Activated CD8-positive, alpha-beta memory T cell treated with anti-CD3 and anti-CD28 coated beads, Interleukin-2, amount 50 U/mL, for 1 hour (primary cell): ENCODE results near the gene ATG10.
"Not testable (repeated sequence)": the region's sequence is repeated elsewhere in the genome, so short reads cannot be mapped to it uniquely, and the experiment has no call there.

ENCODE experiments used
- DNase-seq: peaks from one replicate; pipeline ENCODE4 v3.0.0-alpha.2; 2020; ENCODE audit errors: extremely low read depth

Gene ATG10

GRCh38 chr5:82119889-82120288, 148.1 kb downstream of the ATG10 start:
- no peak for DNase-seq

DNA sequence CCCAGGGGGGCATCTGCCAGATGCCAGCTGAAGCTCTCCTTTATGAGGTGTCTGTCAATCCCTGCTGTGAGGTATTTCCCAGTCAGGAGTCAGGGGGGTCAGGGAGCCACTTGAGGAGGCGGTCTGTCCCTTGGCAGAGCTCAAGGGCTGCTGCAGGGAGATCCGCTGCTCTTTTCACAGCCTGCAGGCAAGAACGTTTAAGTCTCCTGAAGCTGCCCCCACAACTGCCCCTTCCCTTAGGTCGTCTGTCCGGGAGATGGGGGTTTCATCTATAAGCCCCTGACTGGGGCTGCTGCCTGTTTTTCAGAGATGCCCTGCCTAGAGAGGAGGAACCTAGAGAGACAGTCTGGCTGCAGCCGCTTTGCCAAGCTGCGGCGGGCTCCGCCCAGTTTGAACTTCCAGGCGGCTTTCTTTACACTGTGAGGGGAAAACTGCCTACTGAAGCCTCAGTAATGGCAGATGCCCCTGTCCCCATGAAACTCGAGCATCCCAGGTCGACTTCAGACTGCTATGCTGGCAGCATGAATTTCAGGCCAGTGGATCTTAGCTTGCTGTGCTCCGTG, 158.0 kb downstream of the ATG10 start:
- DNase-seq: no peak

DNA sequence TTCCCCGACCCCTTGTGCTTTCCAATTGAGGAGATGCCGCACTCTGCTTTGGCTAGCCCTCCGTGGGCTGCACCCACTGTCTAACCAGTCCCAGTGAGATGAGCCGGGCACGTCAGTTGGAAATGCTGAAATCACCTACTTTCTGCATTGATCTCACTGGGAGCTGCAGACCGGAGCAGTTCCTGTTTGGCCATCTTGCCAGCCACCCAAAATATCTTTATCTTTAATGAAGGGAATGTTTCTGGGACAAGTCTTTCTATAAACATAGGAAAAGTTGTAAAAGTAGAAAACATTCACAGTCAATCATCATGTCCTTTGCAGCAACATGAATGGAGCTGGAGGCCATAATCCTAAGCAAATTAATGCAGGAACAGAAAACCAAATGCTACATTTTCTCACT, 158.8 kb downstream of the ATG10 start:
- DNase-seq: no peak

DNA sequence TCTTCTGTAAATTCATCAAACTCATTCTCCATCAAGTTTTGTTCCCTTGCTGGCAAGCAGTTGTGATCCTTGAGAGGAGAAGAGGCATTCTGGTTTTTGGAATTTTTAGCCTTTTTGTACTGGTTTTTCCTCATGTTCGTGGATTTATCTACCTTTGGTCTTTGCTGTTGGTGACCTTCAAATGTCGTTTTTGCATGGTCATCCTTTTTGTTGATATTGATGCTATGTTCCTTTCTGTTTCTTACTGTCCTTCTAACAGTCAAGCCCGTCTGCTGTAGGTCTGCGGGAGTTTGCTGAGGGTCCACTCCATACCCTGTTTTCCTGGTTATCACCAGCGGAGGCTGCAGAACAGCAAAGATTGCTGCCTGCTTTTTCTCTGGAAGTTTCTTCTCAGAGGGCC, 165.4 kb downstream of the ATG10 start:
- no peak for DNase-seq

DNA sequence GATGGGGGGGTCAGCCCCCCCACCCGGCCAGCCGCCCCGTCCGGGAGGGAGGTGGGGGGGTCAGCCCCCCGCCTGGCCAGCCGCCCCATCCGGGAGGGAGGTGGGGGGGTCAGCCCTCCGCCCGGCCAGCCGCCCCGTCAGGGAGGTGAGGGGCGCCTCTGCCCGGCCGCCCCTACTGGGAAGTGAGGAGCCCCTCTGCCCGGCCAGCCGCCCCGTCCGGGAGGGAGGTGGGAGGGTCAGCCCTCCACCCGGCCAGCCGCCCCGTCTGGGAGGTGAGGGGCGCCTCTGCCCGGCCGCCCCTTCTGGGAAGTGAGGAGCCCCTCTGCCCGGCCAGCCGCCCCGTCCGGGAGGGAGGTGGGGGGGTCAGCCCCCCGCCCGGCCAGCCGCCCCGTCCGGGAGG, 168.0 kb downstream of the ATG10 start:
- DNase-seq: not testable (repeated sequence)

GRCh38 chr5:82142217-82142841, 170.5 kb downstream of the ATG10 start:
- DNase-seq: no peak

- DNase-seq: no peak
These were observed 171.2 kb downstream of the ATG10 start for GRCh38 chr5:82142928-82143577.

GRCh38 chr5:82147860-82148573, 176.2 kb downstream of the ATG10 start:
- DNase-seq: no peak

DNA sequence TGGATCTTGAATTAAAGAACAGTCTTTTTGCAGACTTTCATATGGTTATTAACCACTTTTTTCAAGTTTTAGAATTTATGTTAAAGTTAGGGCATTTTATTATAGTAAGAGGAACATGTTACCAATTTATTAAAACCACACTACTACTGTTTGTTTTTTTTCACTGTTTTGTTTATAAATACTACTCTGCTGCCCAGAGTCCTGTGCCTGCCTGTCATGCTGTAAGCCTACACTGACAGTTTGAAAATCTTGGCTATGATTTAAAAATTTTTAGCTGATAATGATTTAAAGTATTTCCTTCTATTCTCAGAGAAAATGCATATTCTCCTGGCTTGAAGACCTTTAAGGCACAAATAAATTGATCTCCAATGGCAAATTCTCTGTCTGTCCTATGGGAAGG, 177.6 kb downstream of the ATG10 start:
- DNase-seq: no peak

DNA sequence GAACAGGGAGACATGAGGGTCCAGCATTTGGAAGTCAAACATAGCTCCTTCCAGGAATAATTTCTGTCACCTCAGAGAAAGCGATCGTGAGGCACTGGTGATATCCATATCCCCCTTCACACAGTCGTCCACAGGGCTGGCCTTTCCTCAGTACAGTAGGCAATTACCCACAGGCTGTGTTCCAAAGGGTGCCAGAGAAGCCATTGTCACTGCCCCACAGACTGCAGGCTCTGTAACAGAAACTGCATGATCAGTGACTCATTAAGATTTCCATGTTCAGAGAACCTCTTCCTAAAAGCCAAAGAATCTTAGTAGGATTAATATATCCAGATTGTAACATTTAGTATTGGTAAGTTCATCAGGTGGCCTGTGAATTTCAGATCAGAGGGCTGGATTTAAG, 178.7 kb downstream of the ATG10 start:
- DNase-seq: no peak

- DNase-seq: no peak
These were observed 179.4 kb downstream of the ATG10 start for GRCh38 chr5:82151204-82151603.

DNA sequence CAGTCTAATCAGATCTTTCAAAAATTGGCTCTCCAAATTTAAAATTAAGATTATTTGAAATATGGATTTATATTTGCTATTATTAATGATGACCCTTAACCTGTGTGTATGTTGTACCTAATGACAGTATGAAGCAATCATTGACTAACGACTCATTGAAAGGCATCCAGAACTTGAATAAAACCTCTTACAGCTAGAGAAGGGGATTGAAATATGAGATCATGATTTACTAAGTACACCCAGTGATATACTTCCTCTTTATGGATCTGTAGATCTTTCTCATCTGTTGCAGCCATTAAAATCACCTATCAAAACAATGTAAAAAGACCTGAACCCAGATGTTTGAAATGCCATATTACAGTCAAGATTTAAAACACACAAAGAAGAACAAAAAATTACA, 179.8 kb downstream of the ATG10 start:
- DNase-seq: no peak

- DNase-seq: no peak
These were observed 181.2 kb downstream of the ATG10 start for GRCh38 chr5:82152978-82153481.

- DNase-seq: no peak
These were observed 183.0 kb downstream of the ATG10 start for GRCh38 chr5:82154776-82155175.

DNA sequence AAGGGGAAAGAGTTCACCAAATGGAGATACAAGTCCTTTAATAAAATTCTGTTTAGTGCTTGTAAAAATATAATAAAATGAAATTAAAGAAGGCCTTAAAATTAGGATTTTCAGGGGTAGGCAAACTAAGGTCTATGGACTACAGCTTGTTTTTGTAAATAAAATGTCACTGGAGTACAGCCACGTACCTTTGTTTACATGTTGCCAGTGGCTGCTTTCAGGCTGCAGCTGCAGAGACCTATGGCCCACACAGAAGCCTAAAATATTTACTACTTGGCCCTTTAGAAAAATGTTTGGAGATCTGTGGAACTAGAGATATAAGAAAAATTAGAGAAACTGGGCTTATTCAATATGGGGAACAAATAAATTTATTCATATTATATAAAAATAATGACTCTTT, 183.5 kb downstream of the ATG10 start:
- no peak for DNase-seq

GRCh38 chr5:82156874-82157273, 185.1 kb downstream of the ATG10 start:
- DNase-seq: no peak

DNA sequence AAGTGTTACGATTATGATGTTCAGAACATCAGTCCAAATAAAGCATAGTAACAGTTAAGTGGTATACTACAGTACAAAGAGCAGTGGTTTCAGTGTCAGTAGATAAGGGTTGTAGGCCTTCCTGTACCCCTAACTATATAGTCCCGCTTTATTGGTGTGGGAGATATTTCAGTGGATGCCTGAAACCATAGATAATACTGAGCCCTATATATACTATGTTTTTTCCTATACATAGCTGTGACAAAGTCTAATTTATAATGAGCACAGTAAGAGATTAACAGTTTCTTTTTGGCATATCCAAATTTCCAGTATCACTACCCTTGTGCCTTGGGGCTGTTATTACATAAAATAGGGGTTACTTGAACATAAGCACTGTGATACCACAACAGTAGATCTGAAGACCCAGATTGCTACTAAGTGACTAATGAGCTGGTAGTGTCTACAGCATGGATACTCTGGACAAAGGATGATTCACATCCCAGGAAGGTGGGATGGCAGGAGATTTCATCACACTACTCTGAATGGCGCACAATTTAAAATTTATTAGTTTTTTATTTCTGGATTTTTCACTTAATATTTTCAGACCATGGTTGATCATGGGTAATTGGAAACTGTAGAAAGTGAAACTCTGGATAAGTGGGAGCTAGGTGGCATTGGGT, 187.1 kb downstream of the ATG10 start:
- no peak for DNase-seq

- DNase-seq: no peak
These were observed 189.1 kb downstream of the ATG10 start for GRCh38 chr5:82160948-82161347.

DNA sequence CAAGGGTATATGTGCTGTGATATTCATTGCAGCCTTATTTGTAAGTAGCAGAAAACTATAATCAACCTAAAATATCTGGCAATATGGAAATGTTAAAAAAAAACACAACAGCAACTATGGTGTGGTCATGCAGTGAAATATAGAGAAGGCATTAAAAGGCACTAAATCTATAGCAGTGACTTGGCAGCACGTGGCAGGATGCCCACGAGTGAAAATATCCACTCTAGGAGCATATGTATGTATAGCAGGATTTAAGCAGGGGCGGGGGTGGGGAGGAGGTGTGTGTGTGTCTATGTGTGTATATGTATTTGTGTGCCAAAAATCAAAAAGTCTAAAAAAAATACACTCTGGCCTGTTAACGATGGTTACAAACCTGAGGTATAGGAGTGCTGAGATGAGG, 190.8 kb downstream of the ATG10 start:
- no peak for DNase-seq

DNA sequence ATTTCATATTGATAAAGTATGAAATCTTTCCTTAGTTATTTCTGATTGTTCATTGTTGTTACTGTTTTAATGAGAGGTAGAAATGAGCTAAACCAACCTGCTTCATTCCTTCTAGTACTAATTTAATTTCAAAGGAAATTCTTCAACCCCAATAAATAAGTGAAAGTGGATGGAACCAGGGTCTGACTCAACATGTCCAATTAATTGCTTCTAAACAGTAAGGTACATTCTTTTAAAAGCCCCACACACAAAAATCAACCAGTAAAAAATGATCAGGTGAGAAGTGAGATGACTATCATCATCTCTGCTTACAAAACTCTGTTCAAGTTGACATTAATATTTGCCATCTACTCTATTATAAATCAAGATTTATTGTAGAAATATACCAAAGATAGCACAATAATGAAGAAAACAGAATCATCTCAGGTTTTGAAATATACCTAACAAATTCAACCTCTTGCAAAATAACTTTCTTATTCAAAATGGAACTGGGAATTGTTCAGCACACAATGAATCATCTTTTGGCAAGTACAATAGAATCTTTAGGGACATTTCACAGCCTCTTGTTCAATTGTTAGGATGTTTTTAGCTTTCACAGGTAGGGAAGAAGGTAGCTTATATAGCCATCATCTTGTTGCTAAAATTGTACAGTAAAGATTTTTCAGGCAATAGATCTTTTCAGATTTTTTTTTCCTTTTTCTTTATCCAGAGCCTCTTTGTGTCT, 191.8 kb downstream of the ATG10 start:
- no peak for DNase-seq

DNA sequence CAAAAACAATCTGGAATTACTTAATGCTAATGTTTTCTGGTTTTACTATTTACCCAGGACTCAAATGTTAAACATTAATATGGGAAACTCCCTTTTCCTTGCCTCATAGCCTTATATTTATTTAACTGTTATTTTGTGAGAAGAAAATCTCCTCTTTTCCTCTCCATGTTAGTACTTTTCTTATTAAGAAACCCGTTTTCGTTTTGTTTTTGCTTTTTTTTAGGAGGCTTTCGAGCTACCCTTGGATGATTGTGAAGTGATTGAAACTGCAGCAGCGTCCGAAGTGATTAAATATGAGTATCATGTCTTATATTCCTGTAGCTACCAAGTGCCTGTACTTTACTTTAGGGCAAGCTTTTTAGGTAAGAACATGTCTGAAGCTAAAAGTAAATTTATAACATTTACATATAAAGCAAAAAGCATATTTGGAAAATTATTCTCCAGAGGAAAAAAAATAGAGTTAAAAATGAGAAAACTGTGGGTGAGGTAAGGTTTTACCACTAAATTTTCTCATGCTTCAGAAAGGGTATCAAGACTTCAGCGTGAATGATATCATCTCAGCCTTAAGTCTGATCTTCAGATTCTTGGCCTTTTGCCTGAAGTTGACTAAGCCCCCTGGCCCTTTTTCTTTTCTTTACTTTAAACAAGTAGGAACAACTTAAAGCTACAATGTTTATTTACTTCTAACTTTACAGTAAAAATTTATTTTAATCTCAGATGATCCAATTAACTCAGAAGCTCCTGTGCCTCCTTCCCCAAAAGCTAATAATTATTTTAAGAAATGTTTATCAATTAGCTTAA, 192.6 kb downstream of the ATG10 start:
- DNase-seq: no peak
